Thyroid gland (tissue), 4 donors: ENCODE data around the gene DIRAS2.

Experiments used
- CTCF ChIP-seq, 6 experiments: fragments of 200-600 bp in 3 of 6; fragments of 450-650 bp in 3 of 6; sonication (generic) in 3 of 6; IDR thresholded peaks; one replicate each; pipeline ENCODE4 v1.5.1; 2016 to 2019; ENCODE audit warnings: antibody characterized with exemption in 6 of 6, mild to moderate bottlenecking in 2 of 6, inconsistent platforms in 1 of 6, moderate library complexity in 1 of 6
- POLR2A ChIP-seq, 2 donors: fragments of 450-650 bp; IDR thresholded peaks; one replicate each; pipeline ENCODE4 v1.6.1; 2017; ENCODE audit warnings: antibody characterized with exemption in 2 of 2, mild to moderate bottlenecking in 2 of 2, moderate library complexity in 1 of 2

GRCh38 chr9:90562229-90562628 lies 80.4 kb downstream of the DIRAS2 start:
- TF ChIP-seq CTCF (IDR thresholded peaks at IDR 0.05) (no peak), POLR2A (IDR thresholded peaks at IDR 0.05) (no peak)
